Measurements from ENCODE around the gene CYP4V2. TPM values are rescaled to one million over a fixed set of nuclear protein-coding genes. Genes with fewer than 3 reads are reported as not detected.

Gene CYP4V2
- total RNA-seq, 4 donors from 2014 or later = 9.7 to 22.5 (median 19.7) TPM

GRCh38 chr4:186168750-186169149 is 22.6 kb upstream of the CYP4V2 start:
- Histone ChIP-seq H3K27ac (no peak overlapping the region), H3K27me3 (no peaks in the 10 kb centered on the region), H3K4me1 (no peaks in the 10 kb centered on the region), H3K36me3 (no peaks in the 10 kb centered on the region), H3K9me3 (no peaks in the 10 kb centered on the region), H3K4me3 (no peak overlapping the region)
- intact Hi-C loops (cut with DNase I; ENCODE audit: low total_unique reads) = no loop called here
- no peak for DNase-seq
- TF ChIP-seq CTCF (IDR thresholded peaks at IDR 0.05) (no peak), POLR2A (IDR thresholded peaks at IDR 0.05) (no peak)

GRCh38 chr4:186169333-186169944 is 21.9 kb upstream of the CYP4V2 start:
- TF ChIP-seq POLR2A (IDR thresholded peaks at IDR 0.05) (no peak), CTCF (IDR thresholded peaks at IDR 0.05) (no peak)
- Histone ChIP-seq H3K36me3 (no peaks in the 10 kb centered on the region), H3K27me3 (no peaks in the 10 kb centered on the region), H3K9me3 (no peaks in the 10 kb centered on the region), H3K4me1 (no peaks in the 10 kb centered on the region), H3K27ac (no peak overlapping the region), H3K4me3 (no peak overlapping the region)
- intact Hi-C loops (cut with DNase I; ENCODE audit: low total_unique reads) = no loop called here
- no peak for DNase-seq

- H3K36me3 ChIP-seq = no peaks in the 10 kb centered on the region
- H3K9me3 ChIP-seq = no peaks in the 10 kb centered on the region
- intact Hi-C loops (cut with DNase I; ENCODE audit: low total_unique reads) = no loop called here
- no peak for TF ChIP-seq CTCF (IDR thresholded peaks at IDR 0.05)
- no peak for TF ChIP-seq POLR2A (IDR thresholded peaks at IDR 0.05)
- DNase-seq = no peak
- H3K4me3 ChIP-seq = no peak overlapping the region
- H3K27me3 ChIP-seq = no peaks in the 10 kb centered on the region
- no peak overlapping the region for H3K27ac ChIP-seq
- no peaks in the 10 kb centered on the region for H3K4me1 ChIP-seq
These were observed 21.2 kb upstream of the CYP4V2 start for GRCh38 chr4:186169945-186170802.

- Histone ChIP-seq H3K27ac (no peak overlapping the region), H3K27me3 (no peaks in the 10 kb centered on the region), H3K4me1 (no peaks in the 10 kb centered on the region), H3K4me3 (no peak overlapping the region), H3K36me3 (no peaks in the 10 kb centered on the region), H3K9me3 (no peaks in the 10 kb centered on the region)
- TF ChIP-seq CTCF (IDR thresholded peaks at IDR 0.05) = no peak
- no peak for TF ChIP-seq POLR2A (IDR thresholded peaks at IDR 0.05)
- DNase-seq = no peak
- intact Hi-C loops (cut with DNase I; ENCODE audit: low total_unique reads) = no loop called here
These were observed 20.4 kb upstream of the CYP4V2 start for GRCh38 chr4:186170966-186171365.

- Histone ChIP-seq H3K27me3 (no peaks in the 10 kb centered on the region), H3K36me3 (no peaks in the 10 kb centered on the region), H3K9me3 (no peaks in the 10 kb centered on the region), H3K4me3 (no peak overlapping the region), H3K27ac (no peak overlapping the region), H3K4me1 (no peaks in the 10 kb centered on the region)
- no peak for DNase-seq
- TF ChIP-seq POLR2A (IDR thresholded peaks at IDR 0.05) = no peak
- TF ChIP-seq CTCF (IDR thresholded peaks at IDR 0.05) = no peak
- intact Hi-C loops (cut with DNase I; ENCODE audit: low total_unique reads) = no loop called here
These were observed 18.8 kb upstream of the CYP4V2 start for GRCh38 chr4:186172546-186172945.
